Astrocyte (in vitro differentiated cells and primary cell): ENCODE results near the gene CD247. TPM values are rescaled to one million over a fixed set of nuclear protein-coding genes. Genes with fewer than 3 reads are reported as not detected.

ENCODE experiments used
- DNase-seq: peaks from one replicate; pipeline ENCODE4 v3.0.0-alpha.2; 2010; ENCODE audit warnings: low read depth
- FAIRE-seq: peaks from 2 replicates; lab custom pipeline; 2011; peaks lifted over from hg19 to GRCh38; lab: Jason Lieb, UNC
- H2AFZ ChIP-seq: 2 replicates; pipeline ENCODE4 v1.6.0; 2012; ENCODE audit warnings: low read depth, low read length, inconsistent platforms
- H3K27ac ChIP-seq: 2 replicates; pipeline ENCODE4 v1.5.1; 2011; ENCODE audit warnings: low read depth, low read length, inconsistent platforms
- H3K27me3 ChIP-seq: 2 replicates; pipeline ENCODE4 v1.6.0; 2011; ENCODE audit warnings: low read length, inconsistent platforms; ENCODE audit not compliant: insufficient read depth
- H3K36me3 ChIP-seq: 2 replicates; pipeline ENCODE4 v1.5.1; 2011; ENCODE audit warnings: low read length, inconsistent platforms; ENCODE audit not compliant: insufficient read depth
- H3K4me1 ChIP-seq: 2 replicates; pipeline ENCODE4 v1.5.1; 2011; ENCODE audit warnings: low read length, inconsistent platforms; ENCODE audit not compliant: insufficient read depth
- H3K4me2 ChIP-seq: 2 replicates; pipeline ENCODE4 v1.6.0; 2012; ENCODE audit warnings: low read length, inconsistent platforms
- H3K4me3 ChIP-seq: 2 replicates; pipeline ENCODE4 v1.5.1; 2011; ENCODE audit warnings: low read depth, mild to moderate bottlenecking, low read length, inconsistent platforms; ENCODE audit not compliant: insufficient read depth
- H3K79me2 ChIP-seq: 2 replicates; pipeline ENCODE4 v1.6.0; 2012; ENCODE audit warnings: mild to moderate bottlenecking, low read length, inconsistent platforms; ENCODE audit not compliant: insufficient read depth
- H3K9ac ChIP-seq: 2 replicates; pipeline ENCODE4 v1.6.0; 2012; ENCODE audit warnings: mild to moderate bottlenecking, low read length, inconsistent platforms
- H3K9me3 ChIP-seq: 2 replicates; pipeline ENCODE4 v1.5.1; 2012; ENCODE audit warnings: low read depth, mild to moderate bottlenecking, low read length, inconsistent platforms; ENCODE audit not compliant: insufficient read depth
- H4K20me1 ChIP-seq: 2 replicates; pipeline ENCODE4 v1.6.0; 2012; ENCODE audit warnings: low read length, inconsistent platforms; ENCODE audit not compliant: insufficient read depth
- H3K27ac Mint-ChIP-seq: one replicate; pipeline ENCODE4 v1.8.0; 2021; ENCODE audit warnings: mild to moderate bottlenecking, mixed read lengths; ENCODE audit not compliant: unreplicated experiment
- H3K27me3 Mint-ChIP-seq: one replicate; pipeline ENCODE4 v1.8.0; 2021; ENCODE audit warnings: low read depth, mixed read lengths; ENCODE audit not compliant: unreplicated experiment
- H3K36me3 Mint-ChIP-seq: one replicate; pipeline ENCODE4 v1.8.0; 2021; ENCODE audit warnings: low read depth, mixed read lengths; ENCODE audit not compliant: unreplicated experiment
- H3K4me1 Mint-ChIP-seq: one replicate; pipeline ENCODE4 v1.8.0; 2021; ENCODE audit warnings: low read depth, mixed read lengths; ENCODE audit not compliant: unreplicated experiment
- H3K4me3 Mint-ChIP-seq: one replicate; pipeline ENCODE4 v1.8.0; 2021; ENCODE audit warnings: mild to moderate bottlenecking, moderate library complexity, mixed read lengths; ENCODE audit not compliant: unreplicated experiment
- H3K9me3 Mint-ChIP-seq: one replicate; pipeline ENCODE4 v1.8.0; 2021; ENCODE audit warnings: mild to moderate bottlenecking, mixed read lengths; ENCODE audit not compliant: unreplicated experiment
- CTCF ChIP-seq: IDR thresholded peaks from 2 replicates; pipeline ENCODE4 v1.5.1; 2011; ENCODE audit warnings: low read depth, mild to moderate bottlenecking, inconsistent platforms, low read length, moderate library complexity; ENCODE audit not compliant: insufficient read depth
- EZH2 ChIP-seq: IDR thresholded peaks from 2 replicates; pipeline ENCODE4 v1.6.1; 2012; ENCODE audit warnings: mild to moderate bottlenecking, low read length, inconsistent platforms; ENCODE audit not compliant: insufficient read depth
- total RNA-seq: library from RNA; stranded (reverse); gene quantifications from 2 replicates; pipeline ENCODE4 v1.2.1, GENCODE V29; 2021

CD247 gene
- total RNA-seq, 1 donor from 2014 or later: not detected

- Mint-ChIP-seq H3K4me1 (no peaks in the 10 kb centered on the region), H3K27me3 (peaks cover 66% of the 10 kb centered on the region), H3K27ac (no peak overlapping the region), H3K4me3 (no peak overlapping the region), H3K9me3 (peaks cover 8% of the 10 kb centered on the region), H3K36me3 (peaks cover 2% of the 10 kb centered on the region)
- Histone ChIP-seq H3K79me2 (no peaks in the 10 kb centered on the region), H3K4me3 (no peak overlapping the region), H4K20me1 (no peaks in the 10 kb centered on the region), H3K9me3 (no peaks in the 10 kb centered on the region), H3K27ac (no peak overlapping the region), H2AFZ (no peak overlapping the region), H3K27me3 (peaks cover 10% of the 10 kb centered on the region), H3K4me1 (peaks cover 5% of the 10 kb centered on the region), H3K9ac (no peak overlapping the region), H3K36me3 (no peaks in the 10 kb centered on the region), H3K4me2 (no peak overlapping the region)
- TF ChIP-seq CTCF (no peak), EZH2 (no peak)
- FAIRE-seq (no peak), DNase-seq (no peak)
Measured at GRCh38 chr1:167440345-167440744, 78.0 kb downstream of the CD247 start.

GRCh38 chr1:167439301-167439988 lies 78.9 kb downstream of the CD247 start:
- Histone ChIP-seq H3K4me3 (peak overlapping the region; percentile 50), H4K20me1 (no peaks in the 10 kb centered on the region), H3K4me1 (peaks cover 5% of the 10 kb centered on the region), H3K27me3 (peaks cover 10% of the 10 kb centered on the region), H3K9ac (no peak overlapping the region), H3K4me2 (peak overlapping the region; percentile 88), H3K27ac (no peak overlapping the region), H3K36me3 (no peaks in the 10 kb centered on the region), H3K79me2 (no peaks in the 10 kb centered on the region), H3K9me3 (no peaks in the 10 kb centered on the region), H2AFZ (peak overlapping the region; percentile 80)
- H3K9me3 Mint-ChIP-seq: peaks cover 8% of the 10 kb centered on the region
- H3K4me1 Mint-ChIP-seq: no peaks in the 10 kb centered on the region
- peaks cover 61% of the 10 kb centered on the region for H3K27me3 Mint-ChIP-seq
- peak overlapping the region; percentile 40 for H3K4me3 Mint-ChIP-seq
- TF ChIP-seq EZH2 (no peak), CTCF (no peak)
- FAIRE-seq (no peak), DNase-seq (peak; percentile 23)
- H3K36me3 Mint-ChIP-seq: peaks cover 2% of the 10 kb centered on the region
- H3K27ac Mint-ChIP-seq: no peak overlapping the region
